H1 (cell line): ENCODE results near the gene KMT2A. TPM values are rescaled to one million over a fixed set of nuclear protein-coding genes. Genes with fewer than 3 reads are reported as not detected.

Experiments used
- CTCF ChIA-PET: fragments of 300-600 bp; sonication (Branson Sonifier 250); formaldehyde crosslinking; loops from one replicate; lab custom pipeline; 2021; ENCODE audit not compliant: partially characterized antibody; lab: Charles Lee
- POLR2A ChIA-PET: fragments of 300-600 bp; sonication (Branson Sonifier 250); formaldehyde crosslinking; loops from one replicate; lab custom pipeline; 2021; ENCODE audit warnings: inconsistent platforms; ENCODE audit not compliant: partially characterized antibody; lab: Charles Lee
- DNase-seq, 2 experiments: peaks; one replicate each; pipeline versions ENCODE4 v3.0.0 to v3.0.0-alpha.2; 2010 to 2022; ENCODE audit warnings: low spot score in 2 of 2, low read depth in 1 of 2, mixed read lengths in 1 of 2
- FAIRE-seq: peaks from 2 replicates; lab custom pipeline; 2011; peaks lifted over from hg19 to GRCh38; lab: Jason Lieb, UNC
- H2AFZ ChIP-seq: 2 replicates; pipeline ENCODE4 v1.8.1; 2012; ENCODE audit warnings: low read length, inconsistent platforms
- H2AK5ac ChIP-seq: 2 replicates; pipeline ENCODE4 v1.6.1; 2013; ENCODE audit warnings: low read depth, low read length
- H2BK120ac ChIP-seq: replicated peaks from 2 replicates; pipeline ENCODE3; 2013; ENCODE audit warnings: low read depth, low read length, inconsistent platforms
- H2BK12ac ChIP-seq: 2 replicates; pipeline ENCODE4 v1.6.1; 2013; ENCODE audit warnings: low read depth, low read length
- H2BK15ac ChIP-seq: 2 replicates; pipeline ENCODE4 v1.6.1; 2013; ENCODE audit warnings: low read length
- H2BK20ac ChIP-seq: 2 replicates; pipeline ENCODE4 v1.6.1; 2013; ENCODE audit warnings: low read length
- H2BK5ac ChIP-seq: 2 replicates; pipeline ENCODE4 v1.6.1; 2013; ENCODE audit warnings: low read depth, low read length
- H3K14ac ChIP-seq: 2 replicates; pipeline ENCODE4 v1.6.1; 2013; ENCODE audit warnings: inconsistent platforms; ENCODE audit not compliant: insufficient read length
- H3K18ac ChIP-seq: 2 replicates; pipeline ENCODE4 v1.6.1; 2013; ENCODE audit warnings: low read length; ENCODE audit errors: extremely low read depth
- H3K23ac ChIP-seq: 2 replicates; pipeline ENCODE4 v1.6.1; 2013; ENCODE audit warnings: inconsistent platforms; ENCODE audit not compliant: insufficient read length
- H3K23me2 ChIP-seq: 2 replicates; pipeline ENCODE4 v1.6.1; 2013; ENCODE audit warnings: low read depth, low read length
- H3K27ac ChIP-seq: 2 replicates; pipeline ENCODE4 v1.6.1; 2011; ENCODE audit warnings: low read depth, low read length, inconsistent platforms
- H3K27me3 ChIP-seq, 4 experiments: replicated peaks in 1 of 4; 1 replicate in 1 of 4; 2 replicates in 3 of 4; pipeline versions ENCODE4 v1.6.1 to v1.8.1; 2011 to 2013; ENCODE audit warnings: low read length in 3 of 4, mild to moderate bottlenecking in 3 of 4, inconsistent platforms in 2 of 4, mixed read lengths in 2 of 4, moderate library complexity in 1 of 4; ENCODE audit not compliant: control insufficient read depth in 3 of 4, insufficient read depth in 3 of 4; ENCODE audit errors: extremely low read depth in 1 of 4
- H3K36me3 ChIP-seq, 4 experiments: 2 replicates each; pipeline versions ENCODE4 v1.6.1 to v1.8.1; 2011 to 2013; ENCODE audit warnings: mild to moderate bottlenecking in 4 of 4, low read length in 3 of 4, moderate library complexity in 2 of 4, control low read depth in 1 of 4, inconsistent platforms in 1 of 4; ENCODE audit not compliant: insufficient read depth in 4 of 4, control insufficient read depth in 2 of 4
- H3K4ac ChIP-seq: replicated peaks from 2 replicates; pipeline ENCODE3; 2013; ENCODE audit warnings: low read length, low read depth, mixed read lengths, inconsistent platforms; ENCODE audit not compliant: insufficient read length
- H3K4me1 ChIP-seq, 4 experiments: replicated peaks in 1 of 4; 1 replicate in 1 of 4; 2 replicates in 3 of 4; pipeline versions ENCODE4 v1.6.1 to v1.8.1; 2011 to 2013; ENCODE audit warnings: low read length in 3 of 4, inconsistent platforms in 2 of 4, mixed read lengths in 1 of 4; ENCODE audit not compliant: insufficient read depth in 4 of 4, control insufficient read depth in 3 of 4
- H3K4me2 ChIP-seq, 2 experiments: 2 replicates each; pipeline versions ENCODE4 v1.6.1 to v1.8.1; 2011 to 2013; ENCODE audit warnings: low read depth in 2 of 2, low read length in 2 of 2, control low read depth in 1 of 2, inconsistent platforms in 1 of 2, mild to moderate bottlenecking in 1 of 2; ENCODE audit not compliant: insufficient read depth in 1 of 2
- H3K4me3 ChIP-seq, 4 experiments: fragments of 200-600, 300-600 bp in 1 of 4; sonication (generic), shearing (Covaris generic), sonication (Bioruptor Twin) in 1 of 4; 2 replicates each; pipeline versions ENCODE4 v1.5.1 to v1.8.1; 2011 to 2016; ENCODE audit warnings: low read length in 4 of 4, low read depth in 3 of 4, control low read depth in 2 of 4, inconsistent platforms in 2 of 4, mild to moderate bottlenecking in 2 of 4, mixed read lengths in 1 of 4, moderate library complexity in 1 of 4; ENCODE audit not compliant: insufficient read depth in 2 of 4; ENCODE audit errors: extremely low read depth in 1 of 4
- H3K56ac ChIP-seq: replicated peaks from 2 replicates; pipeline ENCODE3; 2013; ENCODE audit warnings: low read depth, mild to moderate bottlenecking, mixed read lengths, low read length, inconsistent platforms; ENCODE audit not compliant: insufficient read length
- H3K79me1 ChIP-seq: 2 replicates; pipeline ENCODE4 v1.6.1; 2013; ENCODE audit warnings: low read depth, low read length, control low read depth
- H3K79me2 ChIP-seq, 2 experiments: 2 replicates each; pipeline versions ENCODE4 v1.6.1 to v1.8.1; 2012 to 2013; ENCODE audit warnings: low read length in 2 of 2, mild to moderate bottlenecking in 2 of 2, inconsistent platforms in 1 of 2; ENCODE audit not compliant: insufficient read depth in 2 of 2, control insufficient read depth in 1 of 2
- H3K9ac ChIP-seq, 4 experiments: replicated peaks in 1 of 4; 1 replicate in 1 of 4; 2 replicates in 3 of 4; pipeline versions ENCODE4 v1.6.1 to v1.8.1; 2011 to 2013; ENCODE audit warnings: low read depth in 3 of 4, low read length in 3 of 4, control low read depth in 2 of 4, mild to moderate bottlenecking in 2 of 4, moderate library complexity in 2 of 4, inconsistent platforms in 1 of 4; ENCODE audit errors: extremely low read depth in 1 of 4
- H3K9me3 ChIP-seq, 2 experiments: 2 replicates each; pipeline versions ENCODE4 v1.6.1 to v1.8.1; 2012 to 2013; ENCODE audit warnings: mild to moderate bottlenecking in 2 of 2, moderate library complexity in 2 of 2, control low read depth in 1 of 2, inconsistent platforms in 1 of 2, low read depth in 1 of 2, low read length in 1 of 2, mixed read lengths in 1 of 2; ENCODE audit not compliant: insufficient read depth in 2 of 2
- H4K20me1 ChIP-seq, 2 experiments: replicated peaks in 1 of 2; 2 replicates each; pipeline versions ENCODE3 to v1.8.1; 2011 to 2013; ENCODE audit warnings: inconsistent platforms in 2 of 2, low read length in 2 of 2, mild to moderate bottlenecking in 1 of 2; ENCODE audit not compliant: insufficient read depth in 2 of 2, control insufficient read depth in 1 of 2
- H4K5ac ChIP-seq: 2 replicates; pipeline ENCODE4 v1.6.1; 2013; ENCODE audit warnings: low read length, low read depth, mixed read lengths, inconsistent platforms; ENCODE audit not compliant: insufficient read length
- H4K8ac ChIP-seq: 2 replicates; pipeline ENCODE4 v1.8.0; 2013; ENCODE audit warnings: mild to moderate bottlenecking, moderate library complexity, low read length, inconsistent platforms; ENCODE audit not compliant: insufficient read depth; ENCODE audit errors: extremely low read depth
- H4K91ac ChIP-seq: replicated peaks from 2 replicates; pipeline ENCODE3; 2013; ENCODE audit warnings: low read length, mixed read lengths, inconsistent platforms; ENCODE audit not compliant: insufficient read length
- ASH2L ChIP-seq: fragments of 200-600, 300-600 bp; sonication (generic); IDR thresholded peaks from one replicate; pipeline ENCODE4 v1.7.1; 2017; ENCODE audit warnings: low read length
- CREB1 ChIP-seq: IDR thresholded peaks from 2 replicates; pipeline ENCODE4 v1.6.1; 2012; ENCODE audit warnings: inconsistent platforms
- E2F6 ChIP-seq: IDR thresholded peaks from 2 replicates; pipeline ENCODE4 v1.6.1; 2012; ENCODE audit warnings: inconsistent platforms
- GABPA ChIP-seq: IDR thresholded peaks from 2 replicates; pipeline ENCODE4 v1.6.1; 2011; ENCODE audit warnings: mild to moderate bottlenecking, low read length, moderate library complexity, borderline replicate concordance; ENCODE audit not compliant: insufficient read depth
- JUN ChIP-seq: IDR thresholded peaks from 2 replicates; pipeline ENCODE4 v1.6.1; 2011; ENCODE audit warnings: low read depth, mild to moderate bottlenecking, improper control_type of control experiment, low read length
- JUND ChIP-seq: IDR thresholded peaks from 2 replicates; pipeline ENCODE4 v1.6.1; 2011; ENCODE audit warnings: mild to moderate bottlenecking, improper control_type of control experiment, low read length
- KDM1A ChIP-seq: fragments of 200-600, 300-600 bp; sonication (generic); IDR thresholded peaks from 2 replicates; pipeline ENCODE4 v1.7.1; 2016; ENCODE audit warnings: mild to moderate bottlenecking, low read length, borderline replicate concordance
- KDM5A ChIP-seq: fragments of 200-600 bp; IDR thresholded peaks from 2 replicates; pipeline ENCODE4 v1.7.1; 2012; ENCODE audit warnings: mild to moderate bottlenecking, low read length, inconsistent platforms, mixed read lengths
- RNF2 ChIP-seq: fragments of 200-900, 300-1000 bp; sonication (generic); IDR thresholded peaks from 2 replicates; pipeline ENCODE4 v1.7.1; 2016; ENCODE audit warnings: borderline replicate concordance, low read depth, mild to moderate bottlenecking, antibody characterized with exemption, low read length; ENCODE audit not compliant: poor library complexity, severe bottlenecking; ENCODE audit errors: missing control alignments
- SIRT6 ChIP-seq: IDR thresholded peaks from one replicate; pipeline ENCODE4 v1.7.1; 2012; ENCODE audit warnings: low read length, inconsistent platforms
- SP2 ChIP-seq: IDR thresholded peaks from 2 replicates; pipeline ENCODE4 v1.6.1; 2012; ENCODE audit warnings: mild to moderate bottlenecking, low read length, inconsistent platforms
- SUZ12 ChIP-seq: fragments of 200-600 bp; sonication (generic); IDR thresholded peaks from 2 replicates; pipeline ENCODE4 v1.6.1; 2012; ENCODE audit warnings: mild to moderate bottlenecking, inconsistent platforms, low read length, moderate library complexity, mixed read lengths
- WGBS, 2 experiments: shearing (Covaris generic) in 1 of 2; methylation state at CpG; one replicate each; pipeline versions ENCODE4 v1.1.6 to v1.1.7; 2013 to 2015; ENCODE audit warnings: low lambda C conversion rate in 2 of 2, mixed read lengths in 2 of 2, inconsistent platforms in 1 of 2, low coverage in 1 of 2, missing lambda C conversion rate in 1 of 2; ENCODE audit not compliant: insufficient replicate concordance in 2 of 2, insufficient coverage in 1 of 2, insufficient read length in 1 of 2; ENCODE audit errors: extremely low coverage in 1 of 2, missing lambda C conversion rate in 1 of 2; 5-methylcytosine and 5-hydroxymethylcytosine counted together
- polyA plus RNA-seq, 7 experiments: library from polyadenylated mRNA; depleted of rRNA in 3 of 7; stranded (reverse) in 5 of 7; unstranded in 2 of 7; fragments of >200 nt in 5 of 7; fragments of 200-250 nt in 2 of 7; gene quantifications; 1 replicate in 5 of 7; 2 replicates in 1 of 7; 4 replicates in 1 of 7; pipeline versions ENCODE4 v1.2.1 to v1.2.3, GENCODE V29; 2011 to 2013; ENCODE audit warnings: missing spikeins in 2 of 7, mixed read lengths in 2 of 7
- total RNA-seq: library from RNA; stranded (reverse); fragmentation: NEBNext Ultra II Directional; extraction: Animal tissue kit (Norgen Biotek cat#: 25700); gene quantifications from 2 replicates; pipeline ENCODE4 v1.2.1, GENCODE V29; 2021

The KMT2A gene
- total and polyA plus RNA-seq, 2 of the 8 experiments (the other 6 are each of a cell fraction or from before 2014, with no cell fraction given): 35.9 to 62.1 TPM

DNA sequence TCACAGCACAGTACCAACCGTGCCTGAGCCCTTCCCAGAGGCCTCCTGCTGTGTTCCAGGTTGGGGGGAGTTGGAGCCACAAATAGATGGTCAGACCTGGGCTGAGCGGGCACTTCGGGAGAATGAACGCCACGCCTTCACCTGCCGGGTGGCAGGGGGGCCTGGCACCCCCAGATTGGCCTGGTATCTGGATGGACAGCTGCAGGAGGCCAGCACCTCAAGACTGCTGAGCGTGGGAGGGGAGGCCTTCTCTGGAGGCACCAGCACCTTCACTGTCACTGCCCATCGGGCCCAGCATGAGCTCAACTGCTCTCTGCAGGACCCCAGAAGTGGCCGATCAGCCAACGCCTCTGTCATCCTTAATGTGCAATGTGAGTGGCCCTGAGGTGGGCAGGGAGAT, 95.8 kb downstream of the KMT2A start:
- Histone ChIP-seq H2AFZ (no peak overlapping the region), H2BK20ac (no peak overlapping the region), H3K36me3 (no peaks in the 10 kb centered on the region; a peak in 1 of 8 replicates), H3K79me1 (peaks cover 5% of the 10 kb centered on the region; the same call in 1 of the 2 replicates), H2BK120ac (no peak overlapping the region), H3K79me2 (no peaks in the 10 kb centered on the region), H3K56ac (no peak overlapping the region), H3K9me3 (no peaks in the 10 kb centered on the region), H4K20me1 (peaks cover 0 to 1% of the 10 kb centered on the region in 2 experiments), H2BK15ac (no peak overlapping the region), H4K91ac (no peak overlapping the region), H3K9ac (no peak overlapping the region), H3K14ac (no peak overlapping the region), H3K18ac (no peak overlapping the region), H2AK5ac (no peak overlapping the region), H3K4me3 (peak overlapping the region; percentile 83 to 95 (median 94); a peak in 6 of 8 replicates), H2BK12ac (no peak overlapping the region), H3K23ac (no peak overlapping the region), H3K27ac (no peak overlapping the region), H3K23me2 (peaks cover 8% of the 10 kb centered on the region), H4K8ac (no peak overlapping the region), H3K4me2 (peak overlapping the region; percentile 72 to 97), H3K4me1 (peaks cover 0 to 14% (median 8%) of the 10 kb centered on the region in 4 experiments; a peak in 5 of 7 replicates), H2BK5ac (no peak overlapping the region), H3K27me3 (no peaks in the 10 kb centered on the region; a peak in 2 of 7 replicates), H3K4ac (no peak overlapping the region), H4K5ac (no peak overlapping the region)
- WGBS, 2 experiments: 83% methylated on average over 10 of the region's 10 CpGs; no CpG with 5 or more reads in 1 of the 2 experiments
- CTCF ChIA-PET: no interaction called here
- no peak for DNase-seq
- FAIRE-seq: no peak
- POLR2A ChIA-PET: interaction anchor here (1.0 to 1.4 kb wide), 2 partner anchors 9 to 13 kb away, joined by 3 read pairs; no protein-coding TSS in a partner anchor
- TF ChIP-seq GABPA: no peak
- TF ChIP-seq JUN: no peak
- no peak for TF ChIP-seq KDM1A
- no peak for TF ChIP-seq CREB1
- TF ChIP-seq SUZ12: no peak
- TF ChIP-seq RNF2: no peak
- TF ChIP-seq SIRT6: no peak
- TF ChIP-seq JUND: no peak
- no peak for TF ChIP-seq E2F6
- no peak for TF ChIP-seq KDM5A
- no peak for TF ChIP-seq ASH2L
- no peak for TF ChIP-seq SP2
